Right atrium auricular region (tissue), 2 donors: ENCODE data around the gene SQSTM1. TPM values are rescaled to one million over a fixed set of nuclear protein-coding genes. Genes with fewer than 3 reads are reported as not detected.

ENCODE experiments used
- DNase-seq: peaks from one replicate; pipeline ENCODE4 v3.0.0-alpha.2; 2019; ENCODE audit warnings: low spot score
- H3K27ac ChIP-seq, 2 donors: fragments of 200-600 bp; sonication (generic); 1 replicate in 1 of 2; 2 replicates in 1 of 2; pipeline ENCODE4 v1.5.1; 2016 to 2019
- H3K27me3 ChIP-seq, 2 donors: fragments of 200-600 bp; sonication (generic); one replicate each; pipeline versions ENCODE4 v1.5.1 to v1.6.0; 2017 to 2019
- H3K36me3 ChIP-seq: fragments of 200-600 bp; sonication (generic); one replicate; pipeline ENCODE4 v1.5.1; 2016
- H3K4me1 ChIP-seq, 2 donors: fragments of 200-600 bp; sonication (generic); one replicate each; pipeline versions ENCODE4 v1.5.1 to v1.6.0; 2017 to 2019
- H3K4me3 ChIP-seq, 2 donors: fragments of 200-600 bp; sonication (generic); 1 replicate in 1 of 2; 2 replicates in 1 of 2; pipeline ENCODE4 v1.5.1; 2017 to 2019; ENCODE audit warnings: mild to moderate bottlenecking in 1 of 2, moderate library complexity in 1 of 2
- H3K9me3 ChIP-seq, 2 donors: fragments of 200-600 bp; sonication (generic); one replicate each; pipeline ENCODE4 v1.5.1; 2019
- total RNA-seq, 2 donors: library from RNA; depleted of rRNA; stranded (reverse); fragments of >200 nt; gene quantifications; one replicate each; pipeline ENCODE4 v1.1.0, GENCODE V29; 2016
- TF ChIP-seq, protein P1 (sequence below), 2 donors: fragments of 200-600 bp; sonication (generic); IDR thresholded peaks; one replicate each; pipeline ENCODE4 v1.5.1; 2019; ENCODE audit warnings: antibody characterized with exemption in 2 of 2

The SQSTM1 gene
- total RNA-seq, 2 donors from 2014 or later: 379 to 436 TPM

GRCh38 chr5:179823937-179824744 lies 3.4 kb downstream of the SQSTM1 start:
- Histone ChIP-seq H3K9me3 (no peaks in the 10 kb centered on the region), H3K4me3 (peak overlapping the region in 1 of 2 donors; percentile 11), H3K27ac (no peak overlapping the region), H3K4me1 (peaks cover 0 to 65% of the 10 kb centered on the region in 2 donors), H3K36me3 (peaks cover 74% of the 10 kb centered on the region), H3K27me3 (no peaks in the 10 kb centered on the region)
- TF ChIP-seq, protein P1, sequence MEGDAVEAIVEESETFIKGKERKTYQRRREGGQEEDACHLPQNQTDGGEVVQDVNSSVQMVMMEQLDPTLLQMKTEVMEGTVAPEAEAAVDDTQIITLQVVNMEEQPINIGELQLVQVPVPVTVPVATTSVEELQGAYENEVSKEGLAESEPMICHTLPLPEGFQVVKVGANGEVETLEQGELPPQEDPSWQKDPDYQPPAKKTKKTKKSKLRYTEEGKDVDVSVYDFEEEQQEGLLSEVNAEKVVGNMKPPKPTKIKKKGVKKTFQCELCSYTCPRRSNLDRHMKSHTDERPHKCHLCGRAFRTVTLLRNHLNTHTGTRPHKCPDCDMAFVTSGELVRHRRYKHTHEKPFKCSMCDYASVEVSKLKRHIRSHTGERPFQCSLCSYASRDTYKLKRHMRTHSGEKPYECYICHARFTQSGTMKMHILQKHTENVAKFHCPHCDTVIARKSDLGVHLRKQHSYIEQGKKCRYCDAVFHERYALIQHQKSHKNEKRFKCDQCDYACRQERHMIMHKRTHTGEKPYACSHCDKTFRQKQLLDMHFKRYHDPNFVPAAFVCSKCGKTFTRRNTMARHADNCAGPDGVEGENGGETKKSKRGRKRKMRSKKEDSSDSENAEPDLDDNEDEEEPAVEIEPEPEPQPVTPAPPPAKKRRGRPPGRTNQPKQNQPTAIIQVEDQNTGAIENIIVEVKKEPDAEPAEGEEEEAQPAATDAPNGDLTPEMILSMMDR (IDR thresholded peaks at IDR 0.05): no peak
- no peak for DNase-seq

- Histone ChIP-seq H3K4me3 (no peak overlapping the region), H3K4me1 (peaks cover 0 to 59% of the 10 kb centered on the region in 2 donors), H3K9me3 (no peaks in the 10 kb centered on the region), H3K27ac (no peak overlapping the region), H3K36me3 (peaks cover 80% of the 10 kb centered on the region), H3K27me3 (no peaks in the 10 kb centered on the region)
- DNase-seq: no peak
- TF ChIP-seq, protein P1 (IDR thresholded peaks at IDR 0.05): no peak
These were observed 4.0 kb downstream of the SQSTM1 start for GRCh38 chr5:179824745-179825112.

- peaks cover 89% of the 10 kb centered on the region for H3K36me3 ChIP-seq
- TF ChIP-seq, protein P1 (IDR thresholded peaks at IDR 0.05): no peak
- H3K4me1 ChIP-seq: peaks cover 0 to 51% of the 10 kb centered on the region in 2 donors
- H3K27ac ChIP-seq: no peak overlapping the region
- no peak for DNase-seq
- H3K9me3 ChIP-seq: no peaks in the 10 kb centered on the region
- H3K27me3 ChIP-seq: no peaks in the 10 kb centered on the region
- H3K4me3 ChIP-seq: no peak overlapping the region
These were observed 5.0 kb downstream of the SQSTM1 start for GRCh38 chr5:179825655-179826182.

DNA sequence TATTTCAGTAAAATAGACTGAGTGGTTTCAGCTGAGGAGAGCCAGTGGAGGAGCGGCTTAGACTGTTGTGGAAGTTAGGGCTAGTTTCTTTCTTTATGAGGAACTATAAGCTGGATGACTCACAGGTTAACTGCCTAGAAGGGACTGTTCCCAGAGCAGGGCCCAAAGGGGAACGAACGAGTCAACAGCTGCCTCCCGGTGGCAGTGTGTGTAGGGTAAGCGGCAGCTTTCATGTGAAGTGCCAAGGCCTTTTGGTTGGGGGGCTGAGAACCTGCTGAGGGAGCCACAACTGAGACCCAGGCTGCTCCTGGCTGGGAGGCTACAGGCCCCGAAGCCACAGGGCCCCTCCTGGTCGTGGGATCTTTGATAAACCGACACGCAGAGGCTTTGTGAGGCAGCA lies 7.0 kb downstream of the SQSTM1 start:
- H3K4me3 ChIP-seq: no peak overlapping the region
- no peaks in the 10 kb centered on the region for H3K27me3 ChIP-seq
- H3K36me3 ChIP-seq: peaks cover 100% of the 10 kb centered on the region
- no peak overlapping the region for H3K27ac ChIP-seq
- peaks cover 0 to 42% of the 10 kb centered on the region in 2 donors for H3K4me1 ChIP-seq
- DNase-seq: no peak
- TF ChIP-seq, protein P1 (IDR thresholded peaks at IDR 0.05): no peak
- H3K9me3 ChIP-seq: no peaks in the 10 kb centered on the region

DNA sequence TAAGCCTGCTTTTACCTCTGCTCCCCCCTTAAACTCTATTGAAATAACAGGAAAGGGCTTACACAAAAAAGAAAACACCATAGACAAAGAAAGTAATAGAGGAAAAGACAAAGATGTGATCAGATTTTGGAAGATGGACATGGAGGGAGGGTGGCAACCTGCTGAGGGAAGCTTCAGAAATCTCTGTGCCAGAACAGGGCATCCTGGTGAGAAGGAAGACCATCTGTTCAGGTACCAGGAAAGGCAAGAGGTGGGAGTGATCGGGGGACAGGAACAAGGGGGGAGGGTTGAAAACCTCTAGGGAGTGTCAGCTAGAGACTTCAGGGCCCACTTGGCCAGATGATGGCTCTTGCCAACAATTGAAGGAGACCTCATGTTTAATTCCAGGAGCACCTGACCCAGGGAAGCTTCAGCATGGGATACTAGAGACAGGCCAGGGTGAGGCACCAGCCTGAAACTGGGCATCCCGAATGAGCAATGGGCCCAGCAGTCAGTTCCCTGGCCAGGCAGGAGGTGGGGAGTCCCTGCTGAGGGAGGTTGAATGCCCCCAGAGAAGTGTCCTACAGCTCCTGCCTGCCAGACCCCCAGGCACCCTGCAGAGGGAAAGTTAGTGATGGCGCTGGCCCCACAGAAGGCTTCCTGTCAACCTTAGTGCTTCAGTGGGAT lies 8.2 kb downstream of the SQSTM1 start:
- Histone ChIP-seq H3K27me3 (no peaks in the 10 kb centered on the region), H3K9me3 (no peaks in the 10 kb centered on the region), H3K27ac (peak overlapping the region in 1 of 2 donors; percentile 19), H3K36me3 (peaks cover 100% of the 10 kb centered on the region), H3K4me1 (peaks cover 0 to 30% of the 10 kb centered on the region in 2 donors), H3K4me3 (no peak overlapping the region)
- TF ChIP-seq, protein P1 (IDR thresholded peaks at IDR 0.05): no peak
- no peak for DNase-seq
